Effector CD4-positive, alpha-beta T cell (primary cell): ENCODE measurements around the gene MSLN.

Experiments
- DNase-seq: peaks from one replicate; pipeline ENCODE4 v3.0.0-alpha.2; 2020

MSLN gene

DNA sequence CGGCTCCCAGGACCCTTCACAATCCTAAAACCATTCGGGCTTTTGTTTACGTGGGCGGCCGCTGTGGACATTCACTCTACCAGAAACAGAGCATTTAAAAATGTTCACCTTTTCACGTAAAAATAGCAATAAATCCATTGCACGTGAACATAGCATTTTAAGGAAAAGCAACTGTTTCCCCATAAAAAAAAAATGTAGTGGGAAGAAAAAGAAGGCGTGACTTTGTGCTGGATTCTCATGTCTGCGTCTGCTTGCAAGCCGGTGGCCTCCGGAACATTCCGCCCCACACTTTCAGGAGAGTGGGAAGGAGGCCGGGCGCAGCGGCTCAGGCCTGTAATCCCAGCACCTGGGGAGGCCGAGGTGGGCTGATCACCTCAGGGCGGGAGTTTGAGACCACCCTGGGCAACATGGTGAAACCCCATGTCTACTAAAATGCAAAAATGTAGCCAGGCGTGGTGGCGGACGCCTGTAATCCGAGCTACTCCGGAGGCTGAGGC lies 53.4 kb downstream of the MSLN start:
- no peak for DNase-seq

DNA sequence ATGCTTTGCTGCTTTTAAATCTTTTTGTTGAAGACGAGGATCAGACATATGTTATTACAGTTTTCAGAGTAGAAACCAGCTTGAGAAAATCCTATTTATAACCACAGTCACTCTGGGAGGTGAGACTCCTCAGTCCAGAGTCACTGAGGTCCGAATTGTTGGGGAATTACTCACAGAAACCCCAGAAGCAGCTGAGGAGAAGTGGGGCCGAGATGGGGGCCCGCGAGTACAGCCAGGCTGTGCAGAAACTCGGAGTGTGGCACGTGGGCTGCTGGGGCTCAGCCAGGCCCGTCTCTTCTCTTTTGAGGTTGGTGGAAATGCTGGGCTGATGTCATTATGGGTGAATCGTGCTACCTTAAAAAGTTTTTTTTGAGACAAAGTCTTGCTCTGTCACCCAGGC lies 54.4 kb downstream of the MSLN start:
- no peak for DNase-seq

DNA sequence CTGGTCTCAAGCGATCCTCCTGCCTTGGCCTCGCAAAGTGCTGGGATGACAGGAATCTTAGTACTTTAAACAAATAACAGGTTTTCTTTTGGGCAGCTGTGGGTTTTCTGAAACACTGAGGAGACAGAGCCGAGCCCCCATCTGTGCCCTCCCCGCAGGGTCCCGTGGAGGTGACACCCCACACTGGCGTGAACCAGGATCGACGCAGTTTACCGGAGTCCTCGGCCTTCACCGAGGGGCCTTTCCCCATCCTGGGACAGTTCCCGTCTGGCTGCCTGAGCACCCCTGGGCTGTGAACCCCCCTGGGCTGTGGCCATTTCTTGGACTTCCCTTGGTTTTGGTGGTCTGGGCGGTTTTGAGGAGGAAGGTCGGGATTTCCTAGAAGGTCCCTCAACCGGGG lies 55.3 kb downstream of the MSLN start:
- DNase-seq = no peak

DNA sequence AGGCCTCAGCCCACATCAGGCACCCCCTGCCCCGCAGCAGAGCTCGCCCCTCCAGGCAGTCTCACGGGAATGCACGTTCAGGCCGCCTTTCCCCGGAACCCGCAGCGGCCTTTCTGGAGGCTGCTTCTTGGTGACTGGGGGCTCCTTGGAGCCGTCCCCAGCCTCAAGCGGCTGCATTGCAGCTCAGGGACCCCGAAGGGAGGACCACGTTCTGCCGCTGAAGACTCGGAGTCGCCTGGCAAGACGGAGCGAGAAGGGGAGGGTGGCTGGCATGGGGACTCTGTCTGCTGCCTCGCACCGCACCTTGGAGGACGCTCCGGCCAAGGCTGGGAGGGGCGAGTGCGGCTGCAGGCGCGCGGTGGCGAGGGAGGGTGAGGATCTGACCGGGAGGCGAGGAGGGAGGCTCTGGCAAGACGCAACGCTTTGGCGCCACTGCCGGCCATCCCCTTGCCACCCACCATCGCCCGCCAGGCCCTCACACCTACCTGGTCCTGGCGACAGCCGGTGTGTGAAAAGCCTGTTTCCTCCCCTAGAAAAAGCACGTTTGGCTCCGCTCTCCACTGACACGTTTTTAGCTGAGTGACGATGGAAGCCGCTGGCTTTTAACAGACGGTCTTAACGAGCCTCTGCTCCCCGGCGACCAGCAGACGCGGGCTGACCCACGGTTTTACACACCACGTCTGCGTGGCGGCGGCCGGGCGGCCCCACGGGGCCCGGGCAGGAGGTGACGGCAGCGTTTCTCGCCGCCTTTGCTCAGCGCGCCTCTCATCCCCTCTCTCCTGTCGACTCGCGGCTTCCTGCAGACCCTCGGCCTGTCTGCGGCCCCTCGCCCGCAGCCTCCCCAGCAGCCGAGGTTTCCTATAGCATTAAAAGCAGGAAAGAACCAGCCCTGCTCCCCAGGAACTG lies 56.7 kb downstream of the MSLN start:
- no peak for DNase-seq

DNA sequence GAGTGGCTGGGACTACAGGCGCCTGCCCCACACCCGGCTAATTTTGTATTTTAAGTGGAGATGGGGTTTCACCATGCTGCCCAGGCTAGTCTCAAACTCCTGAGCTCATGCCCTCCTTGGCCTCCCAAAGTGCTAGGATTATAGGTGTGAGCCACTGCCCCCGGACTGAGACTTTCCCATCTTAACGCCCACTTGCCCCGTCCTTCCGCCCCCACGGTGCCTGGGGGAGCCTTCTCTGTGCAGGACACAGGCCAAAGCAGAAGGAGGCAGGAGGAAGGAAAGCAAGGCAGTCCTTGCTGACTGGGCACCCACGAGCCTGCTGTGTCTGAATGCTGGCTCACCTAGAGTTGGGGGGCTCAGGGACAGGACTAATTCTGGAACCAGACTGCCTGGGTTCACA lies 57.6 kb downstream of the MSLN start:
- no peak for DNase-seq
